ENCODE measurements around the gene TMEM161B.

TMEM161B gene

DNA sequence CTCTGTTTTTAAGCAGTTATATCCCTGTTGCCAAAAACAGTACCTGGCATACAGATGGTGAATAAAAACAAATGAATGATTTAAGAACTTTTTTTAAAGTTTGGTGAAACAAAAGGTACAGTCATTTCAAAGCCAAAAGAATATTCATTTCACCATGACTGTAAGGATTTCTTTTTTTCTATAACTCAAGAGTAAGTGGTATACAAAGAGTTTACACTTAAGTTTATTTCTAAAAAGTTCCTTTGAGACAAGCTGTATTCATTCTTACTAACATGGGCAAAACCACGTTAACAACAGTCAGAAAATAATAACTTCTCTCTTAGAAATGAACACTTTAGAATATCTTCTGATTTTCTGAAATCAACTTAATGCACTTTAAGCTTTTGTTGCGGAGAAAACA is 5.3 kb downstream of the TMEM161B start:
- Histone ChIP-seq H3K9me3 (ENCODE audit: severe bottlenecking) (no peaks in the 10 kb centered on the region), H3K36me3 (ENCODE audit: low read depth) (peaks cover 28% of the 10 kb centered on the region), H3K4me1 (ENCODE audit: insufficient read depth, poor library complexity, severe bottlenecking) (peaks cover 7% of the 10 kb centered on the region), H3K27me3 (ENCODE audit: insufficient read depth, poor library complexity, severe bottlenecking) (no peaks in the 10 kb centered on the region), H3K4me3 (ENCODE audit: severe bottlenecking) (no peak overlapping the region), H3K27ac (ENCODE audit: poor library complexity, severe bottlenecking) (no peak overlapping the region)
- TF ChIP-seq, protein P1, sequence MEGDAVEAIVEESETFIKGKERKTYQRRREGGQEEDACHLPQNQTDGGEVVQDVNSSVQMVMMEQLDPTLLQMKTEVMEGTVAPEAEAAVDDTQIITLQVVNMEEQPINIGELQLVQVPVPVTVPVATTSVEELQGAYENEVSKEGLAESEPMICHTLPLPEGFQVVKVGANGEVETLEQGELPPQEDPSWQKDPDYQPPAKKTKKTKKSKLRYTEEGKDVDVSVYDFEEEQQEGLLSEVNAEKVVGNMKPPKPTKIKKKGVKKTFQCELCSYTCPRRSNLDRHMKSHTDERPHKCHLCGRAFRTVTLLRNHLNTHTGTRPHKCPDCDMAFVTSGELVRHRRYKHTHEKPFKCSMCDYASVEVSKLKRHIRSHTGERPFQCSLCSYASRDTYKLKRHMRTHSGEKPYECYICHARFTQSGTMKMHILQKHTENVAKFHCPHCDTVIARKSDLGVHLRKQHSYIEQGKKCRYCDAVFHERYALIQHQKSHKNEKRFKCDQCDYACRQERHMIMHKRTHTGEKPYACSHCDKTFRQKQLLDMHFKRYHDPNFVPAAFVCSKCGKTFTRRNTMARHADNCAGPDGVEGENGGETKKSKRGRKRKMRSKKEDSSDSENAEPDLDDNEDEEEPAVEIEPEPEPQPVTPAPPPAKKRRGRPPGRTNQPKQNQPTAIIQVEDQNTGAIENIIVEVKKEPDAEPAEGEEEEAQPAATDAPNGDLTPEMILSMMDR (IDR thresholded peaks at IDR 0.05; ENCODE audit: poor library complexity, severe bottlenecking): no peak
- no peak for ATAC-seq (ENCODE audit: low read depth)
- DNase-seq (ENCODE audit: low spot score): no peak

DNA sequence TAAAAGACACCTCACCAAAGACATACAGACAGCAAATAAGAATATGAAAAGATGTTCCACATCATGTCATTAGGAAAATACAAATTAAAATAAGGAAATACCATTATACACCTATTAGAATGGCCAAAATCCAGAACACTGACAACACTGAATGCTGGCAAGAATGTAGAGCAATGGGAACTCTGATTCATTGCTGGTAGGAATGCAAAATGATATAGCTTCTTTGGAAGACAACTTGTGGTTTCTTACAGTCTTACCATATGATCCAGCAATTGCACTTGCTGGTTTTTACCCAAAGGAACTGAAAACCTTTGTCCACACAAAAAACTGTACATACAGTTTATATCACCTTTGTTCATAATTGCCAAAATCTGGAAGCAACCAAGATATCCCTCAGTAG is 6.5 kb downstream of the TMEM161B start:
- no peaks in the 10 kb centered on the region for H3K9me3 ChIP-seq (ENCODE audit: severe bottlenecking)
- ATAC-seq (ENCODE audit: low read depth) (no peak), DNase-seq (ENCODE audit: low spot score) (no peak)
- H3K27me3 ChIP-seq (ENCODE audit: insufficient read depth, poor library complexity, severe bottlenecking): no peaks in the 10 kb centered on the region
- H3K4me3 ChIP-seq (ENCODE audit: severe bottlenecking): no peak overlapping the region
- TF ChIP-seq, protein P1 (IDR thresholded peaks at IDR 0.05; ENCODE audit: poor library complexity, severe bottlenecking): no peak
- H3K27ac ChIP-seq (ENCODE audit: poor library complexity, severe bottlenecking): no peak overlapping the region
- peaks cover 29% of the 10 kb centered on the region for H3K36me3 ChIP-seq (ENCODE audit: low read depth)
- H3K4me1 ChIP-seq (ENCODE audit: insufficient read depth, poor library complexity, severe bottlenecking): peaks cover 6% of the 10 kb centered on the region

DNA sequence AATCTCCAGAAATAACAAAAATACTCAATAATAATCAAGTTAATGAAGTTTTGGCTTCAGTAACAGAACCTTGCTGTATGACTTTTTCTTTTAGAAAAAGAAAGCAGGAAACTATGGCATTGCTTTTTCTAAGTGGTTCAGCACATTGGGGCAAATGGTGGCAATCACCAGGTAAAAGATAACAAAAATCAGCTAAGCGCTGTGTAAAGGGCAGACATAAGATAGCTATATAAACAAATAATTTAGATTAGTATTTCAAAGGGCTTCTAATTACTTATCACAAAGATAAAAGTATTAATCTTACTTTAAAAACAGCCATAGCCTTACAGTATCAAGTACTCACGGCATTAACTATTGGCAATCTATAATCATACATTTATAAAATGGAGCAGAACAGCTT is 10.0 kb downstream of the TMEM161B start:
- Histone ChIP-seq H3K27me3 (ENCODE audit: insufficient read depth, poor library complexity, severe bottlenecking) (no peaks in the 10 kb centered on the region), H3K36me3 (ENCODE audit: low read depth) (peaks cover 18% of the 10 kb centered on the region), H3K4me1 (ENCODE audit: insufficient read depth, poor library complexity, severe bottlenecking) (peaks cover 4% of the 10 kb centered on the region), H3K27ac (ENCODE audit: poor library complexity, severe bottlenecking) (no peak overlapping the region), H3K4me3 (ENCODE audit: severe bottlenecking) (no peak overlapping the region), H3K9me3 (ENCODE audit: severe bottlenecking) (no peaks in the 10 kb centered on the region)
- DNase-seq (ENCODE audit: low spot score): no peak
- ATAC-seq (ENCODE audit: low read depth): no peak
- TF ChIP-seq, protein P1 (IDR thresholded peaks at IDR 0.05; ENCODE audit: poor library complexity, severe bottlenecking): no peak

DNA sequence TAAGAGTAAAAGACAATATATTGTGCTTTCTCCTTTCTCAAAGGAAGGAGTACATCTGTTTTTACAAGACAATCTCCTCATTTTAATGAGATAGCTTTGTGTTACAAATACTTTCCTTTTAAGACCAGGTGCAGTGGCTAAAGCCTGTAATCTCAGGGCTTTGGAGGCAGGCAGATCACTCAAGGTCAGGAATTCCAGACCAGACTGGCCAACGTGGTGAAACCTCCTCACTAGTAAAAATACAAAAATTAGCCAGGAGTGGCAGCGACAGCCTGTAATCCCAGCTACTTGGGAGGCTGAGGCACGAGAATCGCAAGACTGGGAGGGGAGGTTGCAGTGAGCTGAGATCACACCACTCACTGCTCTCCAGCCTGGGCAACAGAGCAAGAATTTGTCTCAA is 11.8 kb downstream of the TMEM161B start:
- ATAC-seq (ENCODE audit: low read depth): no peak
- no peak for DNase-seq (ENCODE audit: low spot score)
- TF ChIP-seq, protein P1 (IDR thresholded peaks at IDR 0.05; ENCODE audit: poor library complexity, severe bottlenecking): no peak
- H3K36me3 ChIP-seq (ENCODE audit: low read depth): peaks cover 23% of the 10 kb centered on the region
- H3K4me3 ChIP-seq (ENCODE audit: severe bottlenecking): no peak overlapping the region
- no peaks in the 10 kb centered on the region for H3K9me3 ChIP-seq (ENCODE audit: severe bottlenecking)
- no peak overlapping the region for H3K27ac ChIP-seq (ENCODE audit: poor library complexity, severe bottlenecking)
- H3K27me3 ChIP-seq (ENCODE audit: insufficient read depth, poor library complexity, severe bottlenecking): no peaks in the 10 kb centered on the region
- H3K4me1 ChIP-seq (ENCODE audit: insufficient read depth, poor library complexity, severe bottlenecking): peaks cover 4% of the 10 kb centered on the region

DNA sequence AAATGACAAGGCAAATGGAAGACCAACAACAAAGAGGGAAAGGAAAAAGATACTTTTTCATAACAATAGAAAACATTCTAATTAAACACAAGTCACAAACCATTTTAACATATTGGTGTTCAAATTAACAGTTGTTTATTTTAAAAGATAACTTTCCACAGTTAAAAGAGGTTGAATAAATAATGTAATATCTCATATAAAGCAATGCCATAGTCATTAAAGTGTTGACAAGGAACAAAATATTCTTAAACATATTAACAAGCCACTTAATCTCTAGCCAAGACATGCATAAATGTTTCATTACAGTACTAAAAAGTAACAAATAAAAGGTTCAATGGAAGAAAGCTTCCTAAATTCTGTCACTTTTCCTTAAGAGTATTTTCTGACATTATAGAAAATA is 12.6 kb downstream of the TMEM161B start:
- no peak overlapping the region for H3K27ac ChIP-seq (ENCODE audit: poor library complexity, severe bottlenecking)
- no peak for ATAC-seq (ENCODE audit: low read depth)

More for the DNA sequence above, 12.6 kb downstream of the TMEM161B start:
- peaks cover 4% of the 10 kb centered on the region for H3K4me1 ChIP-seq (ENCODE audit: insufficient read depth, poor library complexity, severe bottlenecking)
- no peak overlapping the region for H3K4me3 ChIP-seq (ENCODE audit: severe bottlenecking)
- H3K36me3 ChIP-seq (ENCODE audit: low read depth): peaks cover 23% of the 10 kb centered on the region
- no peak for DNase-seq (ENCODE audit: low spot score)
- no peaks in the 10 kb centered on the region for H3K9me3 ChIP-seq (ENCODE audit: severe bottlenecking)
- TF ChIP-seq, protein P1 (IDR thresholded peaks at IDR 0.05; ENCODE audit: poor library complexity, severe bottlenecking): no peak
- no peaks in the 10 kb centered on the region for H3K27me3 ChIP-seq (ENCODE audit: insufficient read depth, poor library complexity, severe bottlenecking)
